Activated naive CD4-positive, alpha-beta T cell treated with anti-CD3 and anti-CD28 coated beads, Interleukin-2, amount 50 U/mL, for 16 hours (primary cell): ENCODE measurements around the gene KSR2.
"Not testable (repeated sequence)": the region's sequence is repeated elsewhere in the genome, so short reads cannot be mapped to it uniquely, and the experiment has no call there.

Experiments used
- DNase-seq: peaks from one replicate; pipeline ENCODE4 v3.0.0-alpha.2; 2020

KSR2 gene

GRCh38 chr12:117679776-117680175, 289.0 kb downstream of the KSR2 start:
- DNase-seq, result no peak

GRCh38 chr12:117674763-117675162, 294.0 kb downstream of the KSR2 start:
- no peak for DNase-seq

- no peak for DNase-seq
Measured at GRCh38 chr12:117674313-117674712, 294.5 kb downstream of the KSR2 start.

GRCh38 chr12:117671734-117672133, 297.1 kb downstream of the KSR2 start:
- no peak for DNase-seq

GRCh38 chr12:117664169-117664568, 304.6 kb downstream of the KSR2 start:
- DNase-seq, result no peak

- DNase-seq, result no peak
Measured at GRCh38 chr12:117662620-117663395, 306.0 kb downstream of the KSR2 start.

- DNase-seq, result no peak
Measured at GRCh38 chr12:117662220-117662619, 306.6 kb downstream of the KSR2 start.

GRCh38 chr12:117661471-117661870, 307.3 kb downstream of the KSR2 start:
- DNase-seq, result no peak

- DNase-seq, result no peak
Measured at GRCh38 chr12:117660896-117661295, 307.9 kb downstream of the KSR2 start.

- DNase-seq, result no peak
Measured at GRCh38 chr12:117658226-117658625, 310.6 kb downstream of the KSR2 start.

- DNase-seq, result no peak
Measured at GRCh38 chr12:117649796-117650195, 319.0 kb downstream of the KSR2 start.

- no peak for DNase-seq
Measured at GRCh38 chr12:117646520-117646919, 322.3 kb downstream of the KSR2 start.

- no peak for DNase-seq
Measured at GRCh38 chr12:117645473-117645872, 323.3 kb downstream of the KSR2 start.

- no peak for DNase-seq
Measured at GRCh38 chr12:117643971-117644370, 324.8 kb downstream of the KSR2 start.

- no peak for DNase-seq
Measured at GRCh38 chr12:117641885-117642284, 326.9 kb downstream of the KSR2 start.

GRCh38 chr12:117640511-117640910, 328.3 kb downstream of the KSR2 start:
- no peak for DNase-seq

- no peak for DNase-seq
Measured at GRCh38 chr12:117629454-117629853, 339.3 kb downstream of the KSR2 start.

- not testable (repeated sequence) for DNase-seq
Measured at GRCh38 chr12:117628711-117629110, 340.1 kb downstream of the KSR2 start.

GRCh38 chr12:117622741-117623140, 346.0 kb downstream of the KSR2 start:
- no peak for DNase-seq

- DNase-seq, result no peak
Measured at GRCh38 chr12:117622087-117622486, 346.7 kb downstream of the KSR2 start.

GRCh38 chr12:117607778-117608177, 361.0 kb downstream of the KSR2 start:
- no peak for DNase-seq

GRCh38 chr12:117606945-117607344, 361.8 kb downstream of the KSR2 start:
- no peak for DNase-seq

- DNase-seq, result no peak
Measured at GRCh38 chr12:117606024-117606423, 362.8 kb downstream of the KSR2 start.

- no peak for DNase-seq
Measured at GRCh38 chr12:117603316-117604113, 365.3 kb downstream of the KSR2 start.
